IgD-negative memory B cell (primary cell): ENCODE data around the gene PPM1E. TPM values are rescaled to one million over a fixed set of nuclear protein-coding genes. Genes with fewer than 3 reads are reported as not detected.

ENCODE experiments used
- H3K27ac Mint-ChIP-seq, 3 donors: one replicate each; pipeline ENCODE4 v1.8.0; 2020 to 2022; ENCODE audit warnings: mild to moderate bottlenecking in 3 of 3, mixed read lengths in 3 of 3, moderate library complexity in 1 of 3
- H3K27me3 Mint-ChIP-seq: one replicate; pipeline ENCODE4 v1.8.0; 2021; ENCODE audit warnings: mixed read lengths
- H3K36me3 Mint-ChIP-seq: one replicate; pipeline ENCODE4 v1.8.0; 2020; ENCODE audit warnings: mild to moderate bottlenecking, mixed read lengths
- H3K4me1 Mint-ChIP-seq, 3 donors: one replicate each; pipeline ENCODE4 v1.8.0; 2020 to 2022; ENCODE audit warnings: mixed read lengths in 3 of 3, mild to moderate bottlenecking in 1 of 3
- H3K4me3 Mint-ChIP-seq, 4 donors: one replicate each; pipeline ENCODE4 v1.8.0; 2020 to 2022; ENCODE audit warnings: mild to moderate bottlenecking in 4 of 4, mixed read lengths in 4 of 4, moderate library complexity in 3 of 4
- H3K9me3 Mint-ChIP-seq, 3 donors: one replicate each; pipeline ENCODE4 v1.8.0; 2020 to 2021; ENCODE audit warnings: mixed read lengths in 3 of 3, mild to moderate bottlenecking in 1 of 3
- polyA plus RNA-seq: library from polyadenylated mRNA; unstranded; fragments of 300-500 nt; fragmentation: Illumina TruSeq; gene quantifications from one replicate; pipeline ENCODE4 v1.2.3, GENCODE V29; 2021

PPM1E gene
- polyA plus RNA-seq, 1 donor from 2014 or later, result not detected

DNA sequence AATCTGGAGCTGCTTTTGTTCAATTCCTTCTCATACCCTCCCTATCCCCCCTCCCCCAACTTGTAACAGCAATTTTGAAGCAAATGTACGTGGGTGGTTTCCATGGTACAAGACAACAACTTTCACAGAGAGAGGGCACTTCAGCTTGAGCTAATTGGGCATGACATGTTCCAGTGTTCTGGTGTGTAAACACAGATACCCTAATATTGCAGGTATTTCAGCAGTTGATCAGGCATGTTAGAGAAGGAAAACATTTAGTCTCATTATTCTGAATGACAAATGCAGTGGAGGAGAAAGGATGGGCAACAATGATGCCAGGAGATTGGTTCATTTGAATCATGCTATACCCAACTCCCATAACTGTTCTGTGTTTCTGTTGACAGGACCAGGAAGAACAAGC lies 213.5 kb downstream of the PPM1E start:
- H3K27me3 Mint-ChIP-seq, result no peaks in the 10 kb centered on the region
- no peak overlapping the region for H3K27ac Mint-ChIP-seq
- no peaks in the 10 kb centered on the region for H3K9me3 Mint-ChIP-seq
- no peak overlapping the region for H3K4me3 Mint-ChIP-seq
- H3K36me3 Mint-ChIP-seq, result no peaks in the 10 kb centered on the region
- H3K4me1 Mint-ChIP-seq, result peaks cover under 1 to 5% (median 1%) of the 10 kb centered on the region in 3 donors

DNA sequence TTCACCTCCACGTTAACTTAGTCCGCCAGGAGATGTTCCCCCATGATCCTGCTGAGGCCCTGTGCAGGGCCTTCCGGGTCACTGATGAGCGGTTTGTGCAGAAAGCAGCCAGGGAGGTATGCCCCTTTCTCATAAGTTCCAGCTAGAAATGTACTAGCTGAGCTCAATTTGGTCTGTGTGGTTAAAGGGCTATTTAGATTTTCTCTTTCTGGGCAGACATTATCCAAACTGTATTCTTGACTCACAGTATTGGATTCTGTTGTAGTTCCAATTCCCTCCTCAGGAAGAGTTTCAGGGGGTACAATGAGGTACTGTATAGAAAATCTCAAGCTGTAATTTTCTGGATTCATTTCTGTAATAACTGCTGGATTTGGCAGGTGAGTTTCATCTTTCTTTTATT lies 214.0 kb downstream of the PPM1E start:
- Mint-ChIP-seq H3K4me1 (peaks cover 5 to 6% (median 6%) of the 10 kb centered on the region in 3 donors), H3K27ac (no peak overlapping the region), H3K36me3 (no peaks in the 10 kb centered on the region), H3K27me3 (no peaks in the 10 kb centered on the region), H3K4me3 (no peak overlapping the region), H3K9me3 (no peaks in the 10 kb centered on the region)

DNA sequence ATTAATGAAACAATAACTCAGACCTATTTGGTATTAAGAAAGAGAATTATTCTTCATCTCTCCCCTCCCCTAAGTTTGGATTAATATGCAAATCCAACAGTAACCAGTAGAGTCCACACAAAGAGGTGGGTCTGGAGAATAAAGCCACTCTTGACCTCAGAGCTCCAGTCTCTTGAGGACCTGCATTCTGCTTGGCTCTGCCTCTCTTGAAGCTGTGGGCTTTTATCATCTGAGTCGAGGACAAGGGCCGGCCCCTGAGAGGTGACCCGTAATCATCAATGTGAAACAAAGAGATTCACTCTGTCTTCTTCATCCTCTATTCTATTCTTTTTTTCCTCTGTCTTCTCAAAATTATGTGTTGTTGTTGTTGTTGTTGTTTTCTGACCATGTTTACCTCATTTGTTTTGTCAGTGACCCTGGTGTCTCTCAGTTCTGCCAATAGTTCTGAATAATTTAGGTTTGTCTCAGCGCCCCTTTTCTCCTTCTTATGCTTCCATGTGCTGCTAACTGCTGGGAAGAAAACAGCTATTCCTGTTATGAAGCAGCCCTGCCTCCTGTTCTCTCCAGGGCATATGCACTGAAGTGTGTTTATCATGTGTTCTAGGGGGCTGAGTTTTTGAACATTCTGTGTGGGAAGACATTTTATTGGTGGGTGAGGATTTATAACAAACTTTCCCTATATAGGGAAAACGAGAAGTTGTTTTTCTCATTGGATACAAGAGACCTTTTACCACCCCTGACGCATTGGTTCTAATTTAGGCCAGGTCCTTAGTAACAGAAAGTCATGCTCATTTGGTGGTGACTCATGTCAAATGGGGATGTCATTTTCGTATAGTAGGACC lies 215.2 kb downstream of the PPM1E start:
- H3K9me3 Mint-ChIP-seq, result no peaks in the 10 kb centered on the region
- no peak overlapping the region for H3K4me3 Mint-ChIP-seq
- H3K27ac Mint-ChIP-seq, result no peak overlapping the region
- peaks cover 5 to 13% (median 11%) of the 10 kb centered on the region in 3 donors for H3K4me1 Mint-ChIP-seq
- no peaks in the 10 kb centered on the region for H3K27me3 Mint-ChIP-seq
- no peaks in the 10 kb centered on the region for H3K36me3 Mint-ChIP-seq

DNA sequence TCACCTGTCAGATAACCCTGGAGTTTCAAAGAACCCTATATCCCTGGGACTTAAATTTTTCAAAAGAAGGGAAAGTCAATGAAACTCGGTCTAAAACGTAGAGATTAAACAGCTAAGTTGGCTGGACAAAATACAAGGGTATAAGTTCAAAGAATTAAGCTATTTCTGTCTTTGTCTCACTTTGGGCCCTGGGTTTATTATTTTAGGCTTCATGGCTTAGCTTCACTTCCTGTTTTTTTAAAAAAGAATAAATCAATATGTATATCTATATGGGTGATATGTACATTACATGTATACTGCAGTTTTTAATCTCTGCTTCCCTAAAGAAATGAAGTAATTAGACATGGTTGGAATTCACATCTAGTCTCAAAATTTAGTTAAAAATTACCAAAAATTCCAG lies 218.7 kb downstream of the PPM1E start:
- H3K4me3 Mint-ChIP-seq, result peak overlapping the region in 1 of 4 donors; percentile 4
- H3K27ac Mint-ChIP-seq, result no peak overlapping the region
- no peaks in the 10 kb centered on the region for H3K27me3 Mint-ChIP-seq
- H3K9me3 Mint-ChIP-seq, result no peaks in the 10 kb centered on the region
- H3K36me3 Mint-ChIP-seq, result no peaks in the 10 kb centered on the region
- H3K4me1 Mint-ChIP-seq, result peaks cover 5 to 13% (median 11%) of the 10 kb centered on the region in 3 donors

DNA sequence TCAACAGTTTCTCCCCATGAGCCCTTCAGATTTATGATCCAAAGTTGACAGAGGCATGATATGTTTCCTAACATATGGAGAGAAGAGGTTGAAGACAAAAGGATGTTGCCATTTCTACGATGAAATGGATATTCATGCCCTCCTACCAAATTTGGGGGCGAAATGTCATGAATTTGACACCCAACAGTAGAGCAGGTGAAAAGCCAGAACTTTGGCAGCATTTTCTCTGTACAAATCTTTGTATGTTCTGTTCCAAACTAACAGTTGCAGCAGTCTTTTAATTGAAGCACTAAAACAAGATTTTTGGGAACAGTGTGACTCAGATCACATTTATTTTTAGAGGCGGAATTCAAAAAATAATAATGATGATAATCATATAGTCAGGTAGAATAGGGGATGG lies 220.9 kb downstream of the PPM1E start:
- Mint-ChIP-seq H3K4me3 (no peak overlapping the region), H3K27ac (no peak overlapping the region), H3K27me3 (no peaks in the 10 kb centered on the region), H3K4me1 (peaks cover 4 to 13% (median 11%) of the 10 kb centered on the region in 3 donors), H3K36me3 (no peaks in the 10 kb centered on the region), H3K9me3 (no peaks in the 10 kb centered on the region)

DNA sequence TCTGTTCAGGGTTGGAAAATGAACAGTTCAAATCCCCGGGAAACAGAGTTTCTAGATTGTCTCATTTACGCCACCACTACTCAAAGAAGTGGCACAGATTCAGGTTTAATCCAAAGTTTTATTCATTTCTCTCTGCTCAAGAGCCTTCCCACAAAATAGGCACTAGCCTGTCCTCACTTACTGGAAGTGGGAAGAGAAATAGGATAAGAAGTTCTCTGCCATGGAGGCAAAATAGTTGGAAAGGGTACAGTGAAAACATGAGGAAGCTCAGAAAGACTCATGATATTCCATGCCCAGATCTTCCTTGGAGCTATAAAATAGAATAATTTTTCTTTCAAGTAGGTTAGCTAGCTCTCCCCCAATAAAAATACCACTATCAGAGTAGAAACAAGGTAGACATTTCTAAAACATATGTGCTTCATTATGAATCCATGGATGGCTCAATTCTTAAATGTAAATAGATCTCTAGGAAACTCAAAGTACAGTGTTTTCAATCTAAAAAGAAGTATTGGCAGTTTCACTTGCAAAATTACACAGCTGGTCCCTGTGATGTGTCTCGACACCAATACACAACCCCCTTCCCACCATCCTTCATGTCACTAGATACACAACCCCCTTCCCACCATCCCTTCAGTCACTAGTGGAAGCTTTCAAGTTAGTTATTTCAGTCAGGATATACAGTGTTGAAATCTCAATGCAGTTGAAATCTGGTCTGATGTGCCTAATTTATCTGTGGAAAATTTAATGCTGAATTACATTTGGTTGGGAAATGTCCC lies 225.2 kb downstream of the PPM1E start:
- Mint-ChIP-seq H3K9me3 (no peaks in the 10 kb centered on the region), H3K4me3 (no peak overlapping the region), H3K27me3 (no peaks in the 10 kb centered on the region), H3K27ac (no peak overlapping the region), H3K36me3 (no peaks in the 10 kb centered on the region), H3K4me1 (no peaks in the 10 kb centered on the region)

DNA sequence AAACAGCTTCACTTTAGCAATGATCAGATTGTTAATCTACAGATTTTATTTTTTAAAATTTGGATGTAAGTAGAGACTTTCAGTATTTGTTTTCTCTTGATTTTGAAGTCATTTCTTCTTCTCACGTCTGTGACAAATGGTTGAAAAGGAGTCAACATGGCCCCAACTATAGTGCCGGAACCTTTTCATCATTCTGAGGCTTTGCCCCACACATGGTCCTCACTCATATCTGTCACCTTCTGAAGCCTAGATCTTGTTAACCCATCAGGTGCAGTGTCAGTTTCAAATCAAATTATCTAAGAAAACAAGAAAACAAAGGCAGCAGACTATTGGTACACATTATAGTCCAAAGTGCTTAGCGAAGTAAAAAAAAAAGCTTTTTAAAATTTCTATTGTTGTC lies 227.0 kb downstream of the PPM1E start:
- H3K27me3 Mint-ChIP-seq, result no peaks in the 10 kb centered on the region
- no peak overlapping the region for H3K4me3 Mint-ChIP-seq
- H3K9me3 Mint-ChIP-seq, result no peaks in the 10 kb centered on the region
- H3K27ac Mint-ChIP-seq, result no peak overlapping the region
- no peaks in the 10 kb centered on the region for H3K4me1 Mint-ChIP-seq
- no peaks in the 10 kb centered on the region for H3K36me3 Mint-ChIP-seq

DNA sequence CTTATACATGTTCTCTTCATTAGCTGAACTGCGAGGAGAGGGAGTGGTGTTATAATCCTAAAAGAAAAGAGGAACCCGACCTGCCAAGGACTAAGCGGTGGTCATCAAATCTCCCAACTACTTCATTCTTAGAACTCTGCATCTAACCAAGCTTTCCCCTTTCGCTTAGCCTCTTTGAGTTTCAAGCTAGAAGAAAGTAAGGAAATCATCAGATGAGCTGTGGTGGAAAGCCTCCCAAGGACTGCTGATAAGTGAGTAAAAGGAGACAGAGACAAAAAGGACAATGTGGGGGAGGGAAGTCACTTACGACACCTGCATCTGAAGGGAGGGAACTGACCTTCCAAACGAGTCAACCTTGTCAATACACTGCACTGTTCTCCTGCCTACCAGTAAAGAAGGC lies 229.7 kb downstream of the PPM1E start:
- Mint-ChIP-seq H3K4me1 (no peaks in the 10 kb centered on the region), H3K27ac (no peak overlapping the region), H3K36me3 (no peaks in the 10 kb centered on the region), H3K27me3 (no peaks in the 10 kb centered on the region), H3K9me3 (no peaks in the 10 kb centered on the region), H3K4me3 (no peak overlapping the region)

DNA sequence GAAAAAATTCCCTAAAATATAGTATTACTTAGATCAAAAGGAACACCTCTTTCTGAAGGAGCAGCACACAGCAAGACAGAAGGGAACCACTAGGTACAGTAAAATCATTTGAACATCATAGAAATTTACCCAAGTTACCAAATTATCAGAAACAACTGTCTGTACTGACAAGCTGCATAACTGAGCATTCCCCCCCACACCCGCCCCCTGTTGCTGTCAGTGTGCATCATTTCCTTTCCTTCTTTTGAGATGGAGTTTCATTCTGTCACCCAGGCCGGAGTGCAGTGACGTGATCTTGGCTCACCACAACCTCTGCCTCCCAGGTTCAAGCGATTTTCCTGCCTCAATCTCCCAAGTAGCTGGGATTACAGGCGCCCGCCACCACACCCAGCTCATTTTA lies 230.3 kb downstream of the PPM1E start:
- no peaks in the 10 kb centered on the region for H3K36me3 Mint-ChIP-seq
- no peaks in the 10 kb centered on the region for H3K4me1 Mint-ChIP-seq
- H3K27me3 Mint-ChIP-seq, result no peaks in the 10 kb centered on the region
- H3K4me3 Mint-ChIP-seq, result no peak overlapping the region
- H3K9me3 Mint-ChIP-seq, result no peaks in the 10 kb centered on the region
- no peak overlapping the region for H3K27ac Mint-ChIP-seq

DNA sequence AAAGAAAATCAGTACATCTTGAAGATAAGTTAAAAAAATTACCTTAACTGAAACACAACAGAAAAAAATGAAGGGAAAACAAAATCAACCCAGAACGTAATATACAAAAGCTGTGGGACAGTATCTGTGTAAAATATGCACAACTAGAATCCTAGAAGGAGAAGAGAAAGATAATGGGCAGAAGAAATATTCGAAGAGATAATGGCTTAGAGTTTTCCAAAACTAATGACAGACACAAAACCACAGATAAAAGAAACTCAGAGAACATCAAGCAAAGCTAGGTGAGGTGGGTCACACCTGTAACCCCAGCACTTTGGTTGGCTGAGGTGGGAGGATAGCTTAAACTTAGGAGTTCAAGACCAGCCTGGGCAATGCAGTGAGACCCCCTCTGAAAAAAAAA lies 234.0 kb downstream of the PPM1E start:
- no peak overlapping the region for H3K27ac Mint-ChIP-seq
- H3K4me1 Mint-ChIP-seq, result peaks cover 0 to 2% (median 0%) of the 10 kb centered on the region in 3 donors
- no peaks in the 10 kb centered on the region for H3K27me3 Mint-ChIP-seq
- H3K36me3 Mint-ChIP-seq, result no peaks in the 10 kb centered on the region
- no peaks in the 10 kb centered on the region for H3K9me3 Mint-ChIP-seq
- no peak overlapping the region for H3K4me3 Mint-ChIP-seq

DNA sequence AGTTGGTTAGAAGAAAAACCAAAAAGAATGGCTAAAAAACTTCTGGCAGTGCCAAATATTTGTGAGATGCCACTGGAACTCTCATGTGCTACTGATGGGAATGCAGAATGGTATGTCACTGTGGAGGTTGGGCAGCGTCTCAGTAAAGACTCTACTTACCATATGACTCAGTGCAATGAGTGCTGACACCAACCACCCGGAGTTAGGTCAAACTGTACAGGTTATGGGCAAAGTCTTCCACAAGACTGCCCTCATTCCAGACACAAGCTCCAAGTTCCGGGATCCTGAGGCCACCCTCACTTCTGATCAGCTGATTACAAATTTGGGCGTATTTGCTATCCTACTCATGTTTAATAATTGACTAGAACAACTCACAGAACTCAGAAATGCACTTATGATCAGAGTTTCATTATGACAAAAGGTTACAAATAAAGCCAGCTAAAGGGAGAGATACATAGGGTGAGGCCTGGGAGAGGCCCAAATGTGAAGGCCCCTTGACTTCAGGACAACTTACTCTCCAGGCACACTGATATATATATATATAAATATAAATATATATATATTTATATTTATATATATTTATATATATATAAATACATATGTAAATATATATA lies 236.2 kb downstream of the PPM1E start:
- Mint-ChIP-seq H3K9me3 (no peaks in the 10 kb centered on the region), H3K27ac (peak overlapping the region in 1 of 3 donors; percentile 42), H3K36me3 (peaks cover 2% of the 10 kb centered on the region), H3K4me3 (no peak overlapping the region), H3K27me3 (no peaks in the 10 kb centered on the region), H3K4me1 (peaks cover 0 to 2% (median 0%) of the 10 kb centered on the region in 3 donors)

DNA sequence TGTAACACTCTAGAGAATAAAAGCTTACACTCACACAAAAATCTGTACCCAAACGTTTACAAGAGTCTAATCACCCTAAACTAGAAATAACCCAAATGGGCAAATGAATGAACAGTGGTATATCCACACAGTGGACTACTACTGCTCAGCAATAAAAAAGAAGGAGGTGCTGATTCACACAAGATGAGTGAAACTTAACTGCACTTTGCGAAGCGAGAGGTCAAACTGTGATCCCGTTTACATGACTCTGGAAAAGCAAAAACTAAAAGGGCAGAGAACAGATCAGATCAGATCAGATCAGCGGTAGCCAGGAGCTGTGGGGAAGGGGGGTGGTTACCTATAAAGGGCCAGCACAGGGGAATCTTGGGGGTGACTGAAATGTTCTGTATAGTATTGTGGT lies 237.7 kb downstream of the PPM1E start:
- Mint-ChIP-seq H3K4me1 (peaks cover 0 to 5% (median 2%) of the 10 kb centered on the region in 3 donors), H3K36me3 (peaks cover 2% of the 10 kb centered on the region), H3K9me3 (no peaks in the 10 kb centered on the region), H3K4me3 (no peak overlapping the region), H3K27me3 (no peaks in the 10 kb centered on the region), H3K27ac (no peak overlapping the region)

DNA sequence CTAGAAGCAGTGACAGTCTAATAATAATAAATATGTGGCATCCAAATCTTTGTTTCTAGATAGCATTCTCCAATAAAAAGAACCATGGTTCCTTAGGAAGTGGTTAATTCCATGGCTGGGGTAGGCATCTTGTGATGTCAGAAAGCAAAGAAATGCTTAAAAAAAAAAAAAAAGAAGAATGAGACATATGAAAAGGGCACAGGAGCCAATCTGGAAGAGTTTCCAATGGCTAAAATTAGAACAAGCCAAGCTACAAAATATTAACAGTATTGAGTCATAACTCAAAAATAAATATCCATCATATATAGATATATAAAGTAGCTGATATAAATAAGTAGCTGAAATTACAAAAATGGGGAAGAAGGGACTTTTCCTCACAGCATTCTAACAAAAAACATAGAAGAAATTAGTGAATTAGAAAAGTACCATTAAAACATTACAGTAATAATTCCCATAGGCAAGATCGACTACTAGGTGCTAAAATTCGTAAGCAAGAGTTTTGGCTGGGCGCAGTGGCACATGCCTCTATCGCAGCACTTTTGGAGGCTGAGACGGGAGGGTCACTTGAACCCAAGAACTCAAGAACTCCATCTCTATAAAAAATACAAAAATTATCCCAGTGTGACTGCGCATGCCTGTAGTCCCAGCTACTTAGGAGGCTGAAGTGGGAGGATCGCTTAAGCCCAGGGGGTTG lies 239.7 kb downstream of the PPM1E start:
- Mint-ChIP-seq H3K27ac (no peak overlapping the region), H3K4me1 (peaks cover 6 to 8% (median 7%) of the 10 kb centered on the region in 3 donors), H3K36me3 (peaks cover 2% of the 10 kb centered on the region), H3K9me3 (no peaks in the 10 kb centered on the region), H3K4me3 (no peak overlapping the region), H3K27me3 (no peaks in the 10 kb centered on the region)

DNA sequence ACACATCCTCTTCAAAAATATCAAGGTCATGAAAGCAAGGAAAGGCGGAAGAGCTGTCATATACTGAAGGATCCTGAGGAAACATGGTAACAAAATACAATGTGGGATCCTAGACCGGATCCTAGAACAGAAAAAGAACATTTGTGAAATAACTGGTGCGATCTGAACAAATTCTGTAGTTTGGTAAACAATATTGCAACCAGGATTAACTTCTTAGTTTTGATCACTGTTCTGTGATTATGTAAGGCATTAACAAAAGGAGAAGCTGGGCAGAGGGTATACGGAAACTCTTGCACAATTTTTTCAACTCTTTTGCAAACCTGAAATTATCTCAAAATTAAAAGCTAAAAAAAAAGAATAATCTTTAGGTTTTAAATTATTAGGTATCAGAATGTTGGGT lies 241.3 kb downstream of the PPM1E start:
- no peaks in the 10 kb centered on the region for H3K9me3 Mint-ChIP-seq
- H3K27ac Mint-ChIP-seq, result peak overlapping the region in 2 of 3 donors; percentile 74 to 80
- H3K27me3 Mint-ChIP-seq, result no peaks in the 10 kb centered on the region
- H3K36me3 Mint-ChIP-seq, result peaks cover 2% of the 10 kb centered on the region
- peaks cover 15 to 17% (median 16%) of the 10 kb centered on the region in 3 donors for H3K4me1 Mint-ChIP-seq
- H3K4me3 Mint-ChIP-seq, result no peak overlapping the region
